Left lung (tissue), 10 donors: ENCODE measurements around the gene CSNK1E. TPM values are rescaled to one million over a fixed set of nuclear protein-coding genes. Genes with fewer than 3 reads are reported as not detected.

Experiments
- ATAC-seq: fragments of 200-7000 bp; cut with Tn5 transposase; one replicate; pipeline ENCODE4 v1.9.1; 2020; ENCODE audit warnings: moderate library complexity
- DNase-seq, 4 donors: peaks; one replicate each; pipeline ENCODE4 v3.0.0-alpha.2; 2013 to 2020
- H3K27ac ChIP-seq, 2 donors: fragments of 200-600 bp; sonication (generic) in 1 of 2; one replicate each; pipeline versions ENCODE4 v1.5.0 to v1.8.0; 2020 to 2021
- H3K27me3 ChIP-seq, 2 donors: fragments of 200-600 bp; sonication (generic) in 1 of 2; one replicate each; pipeline versions ENCODE4 v1.5.0 to v1.8.0; 2020 to 2021
- H3K36me3 ChIP-seq, 2 donors: fragments of 200-600 bp; sonication (generic) in 1 of 2; one replicate each; pipeline versions ENCODE4 v1.5.0 to v1.8.0; 2020 to 2021
- H3K4me1 ChIP-seq, 2 donors: fragments of 200-600 bp; one replicate each; pipeline ENCODE4 v1.8.0; 2021
- H3K4me3 ChIP-seq, 2 donors: fragments of 200-600 bp; sonication (generic) in 1 of 2; one replicate each; pipeline versions ENCODE4 v1.5.0 to v1.8.0; 2020 to 2021; ENCODE audit warnings: mild to moderate bottlenecking in 1 of 2
- H3K9me3 ChIP-seq, 2 donors: fragments of 200-600 bp; sonication (generic) in 1 of 2; one replicate each; pipeline versions ENCODE4 v1.5.0 to v1.8.0; 2020 to 2021
- CTCF ChIP-seq, 2 donors: fragments of 200-600 bp; sonication (generic) in 1 of 2; IDR thresholded peaks; one replicate each; pipeline versions ENCODE4 v1.5.0 to v1.8.0; 2021; ENCODE audit warnings: antibody characterized with exemption in 2 of 2
- intact Hi-C, 2 donors: fragments of 100-400 bp; cut with DNase I; formaldehyde crosslinking; loops; one replicate each; pipeline versions ENCODE4 v1.11.2 to v1.14.2; 2022
- polyA plus RNA-seq, 6 donors: library from polyadenylated mRNA; unstranded; fragments of 120-200 nt; gene quantifications; one replicate each; pipeline ENCODE4 v1.2.1, GENCODE V29; 2013; ENCODE audit not compliant: insufficient read length in 6 of 6
- total RNA-seq, 2 donors: library from RNA; stranded (reverse); fragmentation: NEBNext Ultra II Directional; extraction: Animal tissue kit (Norgen Biotek cat#: 25700); gene quantifications; one replicate each; pipeline ENCODE4 v1.2.1, GENCODE V29; 2021
- donor health status: DM: no; HTN: yes; CAD: no.
- donor health status: DM: no; HTN: no; CAD: no.

CSNK1E gene
- total and polyA plus RNA-seq, 8 donors, result 95.3 to 209 (median 179) TPM

- intact Hi-C loops, result no loop called here
- Histone ChIP-seq H3K27me3 (no peaks in the 10 kb centered on the region), H3K36me3 (no peaks in the 10 kb centered on the region), H3K9me3 (no peaks in the 10 kb centered on the region), H3K4me1 (no peaks in the 10 kb centered on the region), H3K27ac (no peak overlapping the region), H3K4me3 (no peak overlapping the region)
- DNase-seq, result no peak
- no peak for ATAC-seq
- TF ChIP-seq CTCF (IDR thresholded peaks at IDR 0.05), result no peak
These were observed 10.6 kb upstream of the CSNK1E start for GRCh38 chr22:38327805-38328204.

GRCh38 chr22:38327396-38327795, 10.2 kb upstream of the CSNK1E start:
- TF ChIP-seq CTCF (IDR thresholded peaks at IDR 0.05), result no peak
- no peak overlapping the region for H3K4me3 ChIP-seq
- DNase-seq (no peak), ATAC-seq (no peak)
- no peaks in the 10 kb centered on the region for H3K4me1 ChIP-seq
- H3K27me3 ChIP-seq, result no peaks in the 10 kb centered on the region
- no peak overlapping the region for H3K27ac ChIP-seq
- intact Hi-C loops, result no loop called here
- no peaks in the 10 kb centered on the region for H3K36me3 ChIP-seq
- no peaks in the 10 kb centered on the region for H3K9me3 ChIP-seq

- no peak for ATAC-seq
- DNase-seq, result no peak
- Histone ChIP-seq H3K27me3 (no peaks in the 10 kb centered on the region), H3K36me3 (no peaks in the 10 kb centered on the region), H3K4me3 (no peak overlapping the region), H3K9me3 (no peaks in the 10 kb centered on the region), H3K27ac (no peak overlapping the region), H3K4me1 (no peaks in the 10 kb centered on the region)
- TF ChIP-seq CTCF (IDR thresholded peaks at IDR 0.05), result no peak
- intact Hi-C loops, result no loop called here
These were observed 8.4 kb upstream of the CSNK1E start for GRCh38 chr22:38325587-38325986.

- peaks cover 0 to 9% of the 10 kb centered on the region in 2 donors for H3K27me3 ChIP-seq
- intact Hi-C loops, result no loop called here
- H3K36me3 ChIP-seq, result no peaks in the 10 kb centered on the region
- no peaks in the 10 kb centered on the region for H3K9me3 ChIP-seq
- no peak for TF ChIP-seq CTCF (IDR thresholded peaks at IDR 0.05)
- peaks cover 10 to 22% of the 10 kb centered on the region in 2 donors for H3K4me1 ChIP-seq
- no peak overlapping the region for H3K4me3 ChIP-seq
- DNase-seq, result no peak
- no peak overlapping the region for H3K27ac ChIP-seq
- ATAC-seq, result no peak
These were observed 3.6 kb upstream of the CSNK1E start for GRCh38 chr22:38320605-38321402.

GRCh38 chr22:38318792-38319773, 1.9 kb upstream of the CSNK1E start:
- Histone ChIP-seq H3K9me3 (no peaks in the 10 kb centered on the region), H3K4me1 (peaks cover 16 to 37% of the 10 kb centered on the region in 2 donors), H3K36me3 (no peaks in the 10 kb centered on the region), H3K4me3 (no peak overlapping the region), H3K27ac (peak overlapping the region; percentile 83 to 91), H3K27me3 (peaks cover 0 to 9% of the 10 kb centered on the region in 2 donors)
- TF ChIP-seq CTCF (IDR thresholded peaks at IDR 0.05), result no peak
- ATAC-seq, result no peak
- no peak for DNase-seq
- intact Hi-C loops, result no loop called here
